Hepatocyte (in vitro differentiated cells): ENCODE data around the gene GJD4. TPM values are rescaled to one million over a fixed set of nuclear protein-coding genes. Genes with fewer than 3 reads are reported as not detected.

Experiments used
- DNase-seq: peaks from one replicate; pipeline ENCODE4 v3.0.0-alpha.2; 2016; ENCODE audit warnings: low spot score
- H2AFZ ChIP-seq: fragments of 200-600 bp; sonication (generic); 2 replicates; pipeline ENCODE4 v1.6.0; 2016; ENCODE audit warnings: antibody characterized with exemption, mild to moderate bottlenecking
- H3K27ac ChIP-seq: fragments of 200-600 bp; sonication (generic); 2 replicates; pipeline ENCODE4 v1.5.1; 2016; ENCODE audit warnings: mild to moderate bottlenecking
- H3K27me3 ChIP-seq: fragments of 200-600 bp; sonication (generic); 2 replicates; pipeline ENCODE4 v1.6.1; 2016
- H3K36me3 ChIP-seq: fragments of 200-600 bp; sonication (generic); replicated peaks from 2 replicates; pipeline ENCODE4 v1.5.1; 2016; ENCODE audit warnings: low read depth; ENCODE audit not compliant: insufficient read depth
- H3K4me1 ChIP-seq: fragments of 200-600 bp; sonication (generic); 2 replicates; pipeline ENCODE4 v1.5.1; 2016; ENCODE audit warnings: mild to moderate bottlenecking, moderate library complexity; ENCODE audit not compliant: insufficient read depth
- H3K4me2 ChIP-seq: fragments of 200-600 bp; sonication (generic); 2 replicates; pipeline ENCODE4 v1.6.0; 2016
- H3K4me3 ChIP-seq: fragments of 200-600 bp; sonication (generic); 2 replicates; pipeline ENCODE4 v1.5.1; 2016; ENCODE audit warnings: mild to moderate bottlenecking
- H3K79me2 ChIP-seq: fragments of 200-600 bp; sonication (generic); 2 replicates; pipeline ENCODE4 v1.6.0; 2017; ENCODE audit warnings: mild to moderate bottlenecking
- H3K9me2 ChIP-seq: fragments of 200-600 bp; sonication (generic); replicated peaks from 2 replicates; pipeline ENCODE4 v1.6.0; 2017; ENCODE audit warnings: mild to moderate bottlenecking; ENCODE audit not compliant: insufficient read depth
- H3K9me3 ChIP-seq: fragments of 200-600 bp; sonication (generic); 2 replicates; pipeline ENCODE4 v1.5.1; 2016; ENCODE audit warnings: low read depth, mild to moderate bottlenecking
- H4K20me1 ChIP-seq: fragments of 200-600 bp; sonication (generic); 2 replicates; pipeline ENCODE4 v1.6.0; 2016; ENCODE audit warnings: mild to moderate bottlenecking; ENCODE audit not compliant: insufficient read depth, poor library complexity, severe bottlenecking
- EZH2 ChIP-seq: fragments of 200-600 bp; sonication (generic); IDR thresholded peaks from 2 replicates; pipeline ENCODE4 v1.6.1; 2016; ENCODE audit warnings: antibody characterized with exemption, mild to moderate bottlenecking, borderline replicate concordance
- EZH2phosphoT487 ChIP-seq: fragments of 200-600 bp; sonication (generic); IDR thresholded peaks from one replicate; pipeline ENCODE4 v1.6.1; 2018; ENCODE audit warnings: antibody characterized with exemption, mild to moderate bottlenecking, low read depth, moderate library complexity; ENCODE audit not compliant: unreplicated experiment, severe bottlenecking
- WGBS: methylation state at CpG from one replicate; pipeline ENCODE4 v1.1.6; 2016; ENCODE audit warnings: low lambda C conversion rate; ENCODE audit errors: missing lambda C conversion rate; 5-methylcytosine and 5-hydroxymethylcytosine counted together
- polyA plus RNA-seq: library from polyadenylated mRNA; unstranded; fragments of >200 nt; fragmentation: Nextera tagmentation; extraction: Ambion mirVana; gene quantifications from 2 replicates; pipeline ENCODE4 v1.2.1, GENCODE V29; 2016
- total RNA-seq: library from RNA; depleted of rRNA; stranded (reverse); fragments of >200 nt; gene quantifications from 2 replicates; pipeline ENCODE4 v1.2.3, GENCODE V29; 2014
- TF ChIP-seq, protein P1 (sequence below): fragments of 200-600 bp; sonication (generic); IDR thresholded peaks from 2 replicates; pipeline ENCODE4 v1.5.1; 2016; ENCODE audit warnings: antibody characterized with exemption, mild to moderate bottlenecking; ENCODE audit not compliant: poor library complexity

The GJD4 gene
- total RNA-seq (0.17 TPM in 1 of 2 replicates, not detected in the other), polyA plus RNA-seq (not detected in 2 replicates)

DNA sequence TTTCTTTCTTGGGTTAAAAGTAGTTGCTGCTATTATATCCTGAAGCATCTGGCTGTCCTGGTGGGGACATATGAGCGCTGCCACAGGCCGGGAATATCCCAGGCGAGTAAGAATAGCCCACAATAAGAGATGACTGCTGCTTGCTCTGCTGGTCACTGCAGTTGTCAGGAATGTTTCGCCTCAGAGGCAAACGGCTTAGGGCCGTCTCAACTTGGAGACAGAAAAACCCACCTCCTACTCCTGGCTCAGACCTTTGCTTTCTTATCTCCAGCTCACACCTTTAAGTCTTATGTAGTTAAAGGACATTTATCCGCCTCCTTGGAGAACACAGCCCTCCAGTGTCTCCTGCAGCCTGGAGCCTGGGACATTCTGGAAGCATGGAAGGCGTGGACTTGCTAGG is at the start of gene GJD4:
Gene GJD4 (plus strand): TSS at position 151 of the 400 bp plus-strand sequence. CDS start 227 bp downstream, at position 378.
- Histone ChIP-seq H3K27ac (no peak within 1 kb of the TSS), H2AFZ (no peak within 1 kb of the TSS)
- WGBS, result 62% methylated on average over 8 of the region's 8 CpGs

GRCh38 chr10:35555962-35556930 is 48.9 kb upstream of the GJD4 start:
- Histone ChIP-seq H3K79me2 (no peaks in the 10 kb centered on the region), H3K27me3 (no peaks in the 10 kb centered on the region), H3K9me3 (no peaks in the 10 kb centered on the region), H3K4me3 (no peak overlapping the region), H2AFZ (no peak overlapping the region), H3K27ac (no peak overlapping the region), H4K20me1 (no peaks in the 10 kb centered on the region), H3K4me1 (no peaks in the 10 kb centered on the region), H3K36me3 (no peaks in the 10 kb centered on the region), H3K9me2 (no peaks in the 10 kb centered on the region), H3K4me2 (no peak overlapping the region)
- 91% methylated on average over 6 of the region's 6 CpGs for WGBS
- TF ChIP-seq EZH2phosphoT487 (no peak), EZH2 (no peak)
- TF ChIP-seq, protein P1, sequence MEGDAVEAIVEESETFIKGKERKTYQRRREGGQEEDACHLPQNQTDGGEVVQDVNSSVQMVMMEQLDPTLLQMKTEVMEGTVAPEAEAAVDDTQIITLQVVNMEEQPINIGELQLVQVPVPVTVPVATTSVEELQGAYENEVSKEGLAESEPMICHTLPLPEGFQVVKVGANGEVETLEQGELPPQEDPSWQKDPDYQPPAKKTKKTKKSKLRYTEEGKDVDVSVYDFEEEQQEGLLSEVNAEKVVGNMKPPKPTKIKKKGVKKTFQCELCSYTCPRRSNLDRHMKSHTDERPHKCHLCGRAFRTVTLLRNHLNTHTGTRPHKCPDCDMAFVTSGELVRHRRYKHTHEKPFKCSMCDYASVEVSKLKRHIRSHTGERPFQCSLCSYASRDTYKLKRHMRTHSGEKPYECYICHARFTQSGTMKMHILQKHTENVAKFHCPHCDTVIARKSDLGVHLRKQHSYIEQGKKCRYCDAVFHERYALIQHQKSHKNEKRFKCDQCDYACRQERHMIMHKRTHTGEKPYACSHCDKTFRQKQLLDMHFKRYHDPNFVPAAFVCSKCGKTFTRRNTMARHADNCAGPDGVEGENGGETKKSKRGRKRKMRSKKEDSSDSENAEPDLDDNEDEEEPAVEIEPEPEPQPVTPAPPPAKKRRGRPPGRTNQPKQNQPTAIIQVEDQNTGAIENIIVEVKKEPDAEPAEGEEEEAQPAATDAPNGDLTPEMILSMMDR, result no peak
- DNase-seq, result no peak

More for the DNA sequence above, at the start of gene GJD4:
- Histone ChIP-seq H4K20me1 (no peaks in the 10 kb centered on the region), H3K9me2 (no peaks in the 10 kb centered on the region), H3K27me3 (peaks cover 3% of the 10 kb centered on the region), H3K4me1 (no peaks in the 10 kb centered on the region), H3K36me3 (no peaks in the 10 kb centered on the region), H3K4me3 (no peak within 1 kb of the TSS), H3K79me2 (no peaks in the 10 kb centered on the region), H3K9me3 (no peaks in the 10 kb centered on the region), H3K4me2 (no peak within 1 kb of the TSS)
- DNase-seq, result no peak
- TF ChIP-seq, protein P1, result no peak
- TF ChIP-seq EZH2phosphoT487 (no peak), EZH2 (no peak)

- H4K20me1 ChIP-seq, result no peaks in the 10 kb centered on the region
- H3K4me3 ChIP-seq, result no peak overlapping the region
- H3K27me3 ChIP-seq, result no peaks in the 10 kb centered on the region
- no peak overlapping the region for H2AFZ ChIP-seq
- H3K4me1 ChIP-seq, result no peaks in the 10 kb centered on the region
- H3K9me3 ChIP-seq, result no peaks in the 10 kb centered on the region
- no peak for DNase-seq
- 100% methylated on average over 1 of the region's 1 CpG for WGBS
- H3K27ac ChIP-seq, result no peak overlapping the region
- H3K79me2 ChIP-seq, result no peaks in the 10 kb centered on the region
- no peaks in the 10 kb centered on the region for H3K36me3 ChIP-seq
- no peaks in the 10 kb centered on the region for H3K9me2 ChIP-seq
- TF ChIP-seq, protein P1, result no peak
- TF ChIP-seq EZH2phosphoT487, result no peak
- no peak for TF ChIP-seq EZH2
- H3K4me2 ChIP-seq, result no peak overlapping the region
These were observed 46.9 kb upstream of the GJD4 start for GRCh38 chr10:35558276-35558675.
